Measurements from ENCODE around the gene FYN.

DNA sequence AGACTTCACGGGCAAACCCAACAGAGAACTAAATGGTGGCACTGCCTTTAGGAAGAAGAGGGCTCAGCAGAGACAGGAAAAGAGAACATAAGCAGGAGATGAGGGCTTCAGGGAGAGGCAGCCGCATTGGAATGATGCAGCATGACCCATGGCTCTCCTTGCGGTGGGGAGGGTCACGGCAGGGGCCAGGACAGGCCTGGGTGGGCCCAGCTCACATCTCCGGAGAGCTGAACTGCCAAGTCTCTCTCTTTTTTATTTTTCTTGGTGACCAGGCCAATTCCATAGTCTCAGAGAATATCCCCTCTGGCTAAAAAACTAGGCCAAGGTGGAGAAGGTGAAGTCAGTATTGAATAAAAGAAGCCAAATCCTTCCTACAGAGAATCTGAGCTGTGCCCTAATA, 190.1 kb downstream of the FYN start:
- TF ChIP-seq, protein P1, sequence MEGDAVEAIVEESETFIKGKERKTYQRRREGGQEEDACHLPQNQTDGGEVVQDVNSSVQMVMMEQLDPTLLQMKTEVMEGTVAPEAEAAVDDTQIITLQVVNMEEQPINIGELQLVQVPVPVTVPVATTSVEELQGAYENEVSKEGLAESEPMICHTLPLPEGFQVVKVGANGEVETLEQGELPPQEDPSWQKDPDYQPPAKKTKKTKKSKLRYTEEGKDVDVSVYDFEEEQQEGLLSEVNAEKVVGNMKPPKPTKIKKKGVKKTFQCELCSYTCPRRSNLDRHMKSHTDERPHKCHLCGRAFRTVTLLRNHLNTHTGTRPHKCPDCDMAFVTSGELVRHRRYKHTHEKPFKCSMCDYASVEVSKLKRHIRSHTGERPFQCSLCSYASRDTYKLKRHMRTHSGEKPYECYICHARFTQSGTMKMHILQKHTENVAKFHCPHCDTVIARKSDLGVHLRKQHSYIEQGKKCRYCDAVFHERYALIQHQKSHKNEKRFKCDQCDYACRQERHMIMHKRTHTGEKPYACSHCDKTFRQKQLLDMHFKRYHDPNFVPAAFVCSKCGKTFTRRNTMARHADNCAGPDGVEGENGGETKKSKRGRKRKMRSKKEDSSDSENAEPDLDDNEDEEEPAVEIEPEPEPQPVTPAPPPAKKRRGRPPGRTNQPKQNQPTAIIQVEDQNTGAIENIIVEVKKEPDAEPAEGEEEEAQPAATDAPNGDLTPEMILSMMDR (IDR thresholded peaks at IDR 0.05; ENCODE audit: low read depth, low read length, poor library complexity, severe bottlenecking), result no peak
- TF ChIP-seq EZH2phosphoT487 (IDR thresholded peaks at IDR 0.05; ENCODE audit: borderline replicate concordance, low read length), result no peak

Measured in DOHH2 (cell line).